Natural killer cell (primary cell): Measurements from ENCODE around the gene CLUH. TPM values are rescaled to one million over a fixed set of nuclear protein-coding genes. Genes with fewer than 3 reads are reported as not detected.

Experiments
- ATAC-seq, 3 donors: fragments of 150-1000 bp in 2 of 3; fragments of 200-7000 bp in 1 of 3; cut with Tn5 transposase; 1 replicate in 1 of 3; 2 replicates in 2 of 3; pipeline ENCODE4 v1.10.0; 2021; ENCODE audit warnings: mild to moderate bottlenecking in 2 of 3, moderate library complexity in 2 of 3
- DNase-seq, 2 donors: peaks; one replicate each; pipeline versions ENCODE4 v3.0.0 to v3.0.0-alpha.2; 2013 to 2021; ENCODE audit warnings: mixed read lengths in 1 of 2
- H3K27ac ChIP-seq: one replicate; pipeline ENCODE4 v1.5.1; 2013; ENCODE audit warnings: mild to moderate bottlenecking, low read length
- H3K27me3 ChIP-seq: one replicate; pipeline ENCODE4 v1.6.1; 2013; ENCODE audit warnings: low read length; ENCODE audit not compliant: control insufficient read depth, insufficient read depth
- H3K36me3 ChIP-seq: one replicate; pipeline ENCODE4 v1.6.1; 2013; ENCODE audit warnings: low read length; ENCODE audit not compliant: control insufficient read depth, insufficient read depth
- H3K4me1 ChIP-seq: one replicate; pipeline ENCODE4 v1.6.1; 2013; ENCODE audit warnings: low read length; ENCODE audit not compliant: control insufficient read depth, insufficient read depth
- H3K4me3 ChIP-seq: one replicate; pipeline ENCODE4 v1.5.1; 2013; ENCODE audit warnings: low read length
- H3K9me3 ChIP-seq: one replicate; pipeline ENCODE4 v1.6.1; 2013; ENCODE audit warnings: low read length; ENCODE audit not compliant: control insufficient read depth, insufficient read depth
- H3K27ac Mint-ChIP-seq, 2 donors: one replicate each; pipeline ENCODE4 v1.8.0; 2022; ENCODE audit warnings: mild to moderate bottlenecking in 2 of 2, mixed read lengths in 2 of 2, moderate library complexity in 1 of 2
- H3K27me3 Mint-ChIP-seq, 2 donors: one replicate each; pipeline ENCODE4 v1.8.0; 2022; ENCODE audit warnings: low read depth in 2 of 2, mixed read lengths in 2 of 2
- H3K36me3 Mint-ChIP-seq: one replicate; pipeline ENCODE4 v1.8.0; 2022; ENCODE audit warnings: mixed read lengths
- H3K4me1 Mint-ChIP-seq, 2 donors: one replicate each; pipeline ENCODE4 v1.8.0; 2022; ENCODE audit warnings: mixed read lengths in 2 of 2
- H3K4me3 Mint-ChIP-seq: one replicate; pipeline ENCODE4 v1.8.0; 2022; ENCODE audit warnings: mild to moderate bottlenecking, moderate library complexity, mixed read lengths
- H3K9me3 Mint-ChIP-seq, 2 donors: one replicate each; pipeline ENCODE4 v1.8.0; 2022; ENCODE audit warnings: mixed read lengths in 2 of 2
- CTCF ChIP-seq: fragments of 200-600 bp; IDR thresholded peaks from one replicate; pipeline ENCODE4 v1.8.0; 2022; ENCODE audit warnings: antibody characterized with exemption
- WGBS: methylation state at CpG from one replicate; pipeline ENCODE4 v1.1.7; 2013; ENCODE audit warnings: missing lambda C conversion rate; ENCODE audit not compliant: insufficient coverage; 5-methylcytosine and 5-hydroxymethylcytosine counted together
- intact Hi-C: fragments of 100-400 bp; cut with micrococcal nuclease; formaldehyde crosslinking; loops from one replicate; pipeline ENCODE4 v1.14.2; 2022
- total RNA-seq, 4 donors: library from RNA; stranded (reverse); fragments of 120-200 nt in 1 of 4; gene quantifications; one replicate each; pipeline versions ENCODE4 v1.2.3 to v1.2.4, GENCODE V29; 2013 to 2022

The CLUH gene
- total RNA-seq, 3 donors from 2014 or later (not counting 1 experiment from before 2014, with no cell fraction given), result 34.6 to 43.5 (median 42.1) TPM

- WGBS, result 83% methylated on average over 36 of the region's 36 CpGs
- intact Hi-C loops, result no loop called here
- peak overlapping the region; percentile 81 for H3K4me3 Mint-ChIP-seq
- peak overlapping the region; percentile 53 to 81 for H3K27ac Mint-ChIP-seq
- H3K27me3 ChIP-seq, result no peaks in the 10 kb centered on the region
- H3K4me1 Mint-ChIP-seq, result peaks cover 26 to 39% of the 10 kb centered on the region in 2 donors
- TF ChIP-seq CTCF, result no peak
- H3K9me3 Mint-ChIP-seq, result no peaks in the 10 kb centered on the region
- H3K36me3 Mint-ChIP-seq, result no peaks in the 10 kb centered on the region
- no peak for ATAC-seq
- H3K27me3 Mint-ChIP-seq, result no peaks in the 10 kb centered on the region
- H3K36me3 ChIP-seq, result no peaks in the 10 kb centered on the region
- DNase-seq, result no peak
- H3K4me3 ChIP-seq, result peak overlapping the region; percentile 91
- H3K27ac ChIP-seq, result peak overlapping the region; percentile 67
- peaks cover 43% of the 10 kb centered on the region for H3K4me1 ChIP-seq
- no peaks in the 10 kb centered on the region for H3K9me3 ChIP-seq
Measured at GRCh38 chr17:2712300-2713043, 908 bp upstream of the CLUH start.

- peak; percentile 3 to 33 (median 23) for ATAC-seq
Measured at GRCh38 chr17:2710803-2711607, 559 bp downstream of the CLUH start.

GRCh38 chr17:2710071-2710802, 1.3 kb downstream of the CLUH start:
- intact Hi-C loops, result no loop called here
- Mint-ChIP-seq H3K27me3 (no peaks in the 10 kb centered on the region), H3K4me1 (peaks cover 32 to 48% of the 10 kb centered on the region in 2 donors), H3K4me3 (peak overlapping the region; percentile 81), H3K27ac (peak overlapping the region; percentile 26 to 75), H3K36me3 (no peaks in the 10 kb centered on the region), H3K9me3 (no peaks in the 10 kb centered on the region)
- DNase-seq, result no peak
- H3K4me1 ChIP-seq, result peaks cover 46% of the 10 kb centered on the region
- no peak for ATAC-seq
- no peak overlapping the region for H3K27ac ChIP-seq
- no peaks in the 10 kb centered on the region for H3K36me3 ChIP-seq
- 49% methylated on average over 16 of the region's 16 CpGs for WGBS
- peak overlapping the region; percentile 57 for H3K4me3 ChIP-seq
- H3K9me3 ChIP-seq, result no peaks in the 10 kb centered on the region
- TF ChIP-seq CTCF, result no peak
- H3K27me3 ChIP-seq, result no peaks in the 10 kb centered on the region

More at GRCh38 chr17:2710803-2711607, 559 bp downstream of the CLUH start:
- no peaks in the 10 kb centered on the region for H3K27me3 Mint-ChIP-seq
- H3K9me3 ChIP-seq, result no peaks in the 10 kb centered on the region
- H3K4me3 ChIP-seq, result peak overlapping the region; percentile 91
- no peaks in the 10 kb centered on the region for H3K9me3 Mint-ChIP-seq
- no peak overlapping the region for H3K27ac ChIP-seq
- H3K4me1 ChIP-seq, result peaks cover 43% of the 10 kb centered on the region
- WGBS, result under 1% methylated on average over 82 of the region's 82 CpGs
- peak; percentile 38 to 60 for DNase-seq
- no peaks in the 10 kb centered on the region for H3K27me3 ChIP-seq
- H3K36me3 Mint-ChIP-seq, result no peaks in the 10 kb centered on the region
- no peaks in the 10 kb centered on the region for H3K36me3 ChIP-seq
- intact Hi-C loops, result no loop called here
- TF ChIP-seq CTCF, result no peak
- peaks cover 26 to 42% of the 10 kb centered on the region in 2 donors for H3K4me1 Mint-ChIP-seq
- peak overlapping the region; percentile 26 to 81 for H3K27ac Mint-ChIP-seq
- peak overlapping the region; percentile 81 for H3K4me3 Mint-ChIP-seq
